Measurements from ENCODE around the gene TRAK1.
A peak's percentile ranks its signal among the peaks of the same experiment; 100 is the strongest.
"Not testable (repeated sequence)": the region's sequence is repeated elsewhere in the genome, so short reads cannot be mapped to it uniquely, and the experiment has no call there.

TRAK1 gene

GRCh38 chr3:42090973-42091731 is at the start of gene TRAK1:
Gene TRAK1, plus strand, starts transcription at chr3:42091357. Its CDS starts 113 bp downstream, at chr3:42091470.
- Histone ChIP-seq H3K4me3 (peak within 1 kb of the TSS; percentile 37 to 43), H3K36me3 (peaks cover 0 to 16% (median 0%) of the 10 kb centered on the region in 3 donors), H3K27me3 (no peaks in the 10 kb centered on the region), H3K9me3 (no peaks in the 10 kb centered on the region), H3K27ac (peak within 1 kb of the TSS; percentile 73), H3K4me1 (peaks cover 0 to 37% (median 21%) of the 10 kb centered on the region in 4 donors)
- no peak for TF ChIP-seq CTCF (IDR thresholded peaks at IDR 0.05)
- DNase-seq, result peak in 1 of 2 donors; percentile 79
- intact Hi-C loops (cut with DNase I; ENCODE audit: low total_unique reads), result no loop called here

- DNase-seq, result no peak
- Histone ChIP-seq H3K4me3 (no peak overlapping the region), H3K36me3 (no peaks in the 10 kb centered on the region), H3K9me3 (no peaks in the 10 kb centered on the region), H3K27me3 (no peaks in the 10 kb centered on the region), H3K4me1 (peaks cover 10 to 56% (median 30%) of the 10 kb centered on the region in 4 donors), H3K27ac (peak overlapping the region; percentile 67)
- intact Hi-C loops (cut with DNase I; ENCODE audit: low total_unique reads), result no loop called here
- TF ChIP-seq CTCF (IDR thresholded peaks at IDR 0.05), result no peak
Measured at GRCh38 chr3:42042747-42043098, 48.4 kb upstream of the TRAK1 start.

GRCh38 chr3:42043099-42043813 is 47.9 kb upstream of the TRAK1 start:
- no peak for DNase-seq
- Histone ChIP-seq H3K36me3 (no peaks in the 10 kb centered on the region), H3K4me3 (no peak overlapping the region), H3K27ac (peak overlapping the region; percentile 67), H3K9me3 (no peaks in the 10 kb centered on the region), H3K27me3 (no peaks in the 10 kb centered on the region), H3K4me1 (peaks cover 10 to 52% (median 30%) of the 10 kb centered on the region in 4 donors)
- intact Hi-C loops (cut with DNase I; ENCODE audit: low total_unique reads), result no loop called here
- no peak for TF ChIP-seq CTCF (IDR thresholded peaks at IDR 0.05)

- H3K36me3 ChIP-seq, result no peaks in the 10 kb centered on the region
- no peaks in the 10 kb centered on the region for H3K9me3 ChIP-seq
- no peak overlapping the region for H3K4me3 ChIP-seq
- no peak for DNase-seq
- intact Hi-C loops (cut with DNase I; ENCODE audit: low total_unique reads), result no loop called here
- peaks cover 10 to 50% (median 30%) of the 10 kb centered on the region in 4 donors for H3K4me1 ChIP-seq
- TF ChIP-seq CTCF (IDR thresholded peaks at IDR 0.05), result no peak
- peak overlapping the region; percentile 67 for H3K27ac ChIP-seq
- H3K27me3 ChIP-seq, result no peaks in the 10 kb centered on the region
Measured at GRCh38 chr3:42045708-42046243, 45.4 kb upstream of the TRAK1 start.

GRCh38 chr3:42048526-42048925 is 42.6 kb upstream of the TRAK1 start:
- H3K36me3 ChIP-seq; DNase-seq; H3K4me3 ChIP-seq; H3K27me3 ChIP-seq; H3K9me3 ChIP-seq; H3K27ac ChIP-seq; intact Hi-C loops (cut with DNase I; ENCODE audit: low total_unique reads): not testable (repeated sequence)
- peaks cover 15 to 64% (median 38%) of the 10 kb centered on the region in 4 donors for H3K4me1 ChIP-seq

GRCh38 chr3:42050126-42050525 is 41.0 kb upstream of the TRAK1 start:
- TF ChIP-seq CTCF (IDR thresholded peaks at IDR 0.05), result no peak
- Histone ChIP-seq H3K4me1 (peaks cover 5 to 63% (median 32%) of the 10 kb centered on the region in 4 donors), H3K27me3 (no peaks in the 10 kb centered on the region), H3K36me3 (no peaks in the 10 kb centered on the region), H3K4me3 (no peak overlapping the region), H3K9me3 (no peaks in the 10 kb centered on the region), H3K27ac (no peak overlapping the region)
- DNase-seq, result no peak
- intact Hi-C loops (cut with DNase I; ENCODE audit: low total_unique reads), result no loop called here

All from tibial artery (tissue), 4 donors.